Measurements from ENCODE around the gene SHC3. TPM values are rescaled to one million over a fixed set of nuclear protein-coding genes. Genes with fewer than 3 reads are reported as not detected.

The SHC3 gene
- total RNA-seq, 4 donors from 2014 or later: 2.3 to 4.9 (median 4.8) TPM

DNA sequence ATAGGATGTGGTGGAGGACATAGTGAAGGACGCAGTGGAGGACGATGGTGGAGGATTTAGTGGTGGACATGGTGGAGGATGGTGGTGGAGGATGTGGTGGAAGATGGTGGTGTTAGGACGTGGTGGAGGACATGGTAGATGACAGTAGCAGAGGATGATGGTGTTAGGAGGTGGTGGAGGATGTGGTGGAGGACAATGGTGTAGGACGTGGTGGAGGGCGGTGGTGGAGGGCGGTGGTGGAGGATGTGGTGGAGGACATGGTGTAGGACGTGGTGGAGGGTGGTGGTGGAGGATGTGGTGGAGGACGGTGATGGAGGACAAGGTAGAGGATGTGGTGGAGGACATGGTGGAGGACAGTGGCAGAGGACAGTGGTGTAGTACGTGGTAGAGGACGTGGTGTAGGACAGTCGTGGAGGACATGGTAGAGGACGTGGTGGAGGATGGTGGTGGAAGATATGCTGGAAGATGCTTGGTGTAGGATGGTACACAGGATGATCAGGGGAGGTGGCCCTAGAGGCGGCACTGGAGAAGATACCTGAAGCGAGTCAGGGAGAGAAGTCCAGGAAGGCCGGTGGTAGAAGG is 118.6 kb downstream of the SHC3 start:
- Histone ChIP-seq H3K27ac (no peak overlapping the region), H3K4me1 (no peaks in the 10 kb centered on the region), H3K27me3 (no peaks in the 10 kb centered on the region), H3K4me3 (no peak overlapping the region), H3K36me3 (no peaks in the 10 kb centered on the region), H3K9me3 (no peaks in the 10 kb centered on the region)
- WGBS, 2 donors (ENCODE audit: low coverage in 1 of 2): 95 to 97% methylated on average over 14 of the region's 15 CpGs
- no peak for ATAC-seq
- TF ChIP-seq, protein P1, sequence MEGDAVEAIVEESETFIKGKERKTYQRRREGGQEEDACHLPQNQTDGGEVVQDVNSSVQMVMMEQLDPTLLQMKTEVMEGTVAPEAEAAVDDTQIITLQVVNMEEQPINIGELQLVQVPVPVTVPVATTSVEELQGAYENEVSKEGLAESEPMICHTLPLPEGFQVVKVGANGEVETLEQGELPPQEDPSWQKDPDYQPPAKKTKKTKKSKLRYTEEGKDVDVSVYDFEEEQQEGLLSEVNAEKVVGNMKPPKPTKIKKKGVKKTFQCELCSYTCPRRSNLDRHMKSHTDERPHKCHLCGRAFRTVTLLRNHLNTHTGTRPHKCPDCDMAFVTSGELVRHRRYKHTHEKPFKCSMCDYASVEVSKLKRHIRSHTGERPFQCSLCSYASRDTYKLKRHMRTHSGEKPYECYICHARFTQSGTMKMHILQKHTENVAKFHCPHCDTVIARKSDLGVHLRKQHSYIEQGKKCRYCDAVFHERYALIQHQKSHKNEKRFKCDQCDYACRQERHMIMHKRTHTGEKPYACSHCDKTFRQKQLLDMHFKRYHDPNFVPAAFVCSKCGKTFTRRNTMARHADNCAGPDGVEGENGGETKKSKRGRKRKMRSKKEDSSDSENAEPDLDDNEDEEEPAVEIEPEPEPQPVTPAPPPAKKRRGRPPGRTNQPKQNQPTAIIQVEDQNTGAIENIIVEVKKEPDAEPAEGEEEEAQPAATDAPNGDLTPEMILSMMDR (IDR thresholded peaks at IDR 0.05): no peak
- TF ChIP-seq EP300 (IDR thresholded peaks at IDR 0.05) (no peak), POLR2A (IDR thresholded peaks at IDR 0.05) (no peak), POLR2AphosphoS5 (IDR thresholded peaks at IDR 0.05) (no peak)

DNA sequence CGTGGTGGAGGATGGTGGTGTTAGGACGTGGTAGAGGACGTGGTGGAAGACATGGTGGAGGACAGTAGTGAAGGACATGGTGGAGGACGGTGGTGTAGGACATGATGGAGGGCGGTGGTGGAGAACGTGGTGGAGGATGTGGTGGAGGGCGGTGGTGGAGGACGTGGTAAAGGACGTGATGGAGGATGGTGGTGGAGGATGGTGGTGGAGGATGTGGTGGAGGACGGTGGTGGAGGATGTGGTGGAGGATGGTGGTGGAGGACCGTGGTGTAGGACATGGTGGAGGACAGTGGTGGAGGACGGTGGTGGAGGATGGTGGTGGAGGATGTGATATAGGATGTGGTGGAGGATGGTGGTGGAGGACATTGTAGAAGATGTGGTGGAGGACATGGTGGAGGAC is 119.7 kb downstream of the SHC3 start:
- Histone ChIP-seq H3K27ac (no peak overlapping the region), H3K4me1 (no peaks in the 10 kb centered on the region), H3K27me3 (no peaks in the 10 kb centered on the region), H3K4me3 (no peak overlapping the region), H3K9me3 (no peaks in the 10 kb centered on the region), H3K36me3 (no peaks in the 10 kb centered on the region)
- WGBS, 2 donors (ENCODE audit: low coverage in 1 of 2): 90% methylated on average over 11 to 12 of the region's 12 CpGs
- no peak for TF ChIP-seq EP300 (IDR thresholded peaks at IDR 0.05)
- TF ChIP-seq, protein P1 (IDR thresholded peaks at IDR 0.05): no peak
- ATAC-seq: no peak

DNA sequence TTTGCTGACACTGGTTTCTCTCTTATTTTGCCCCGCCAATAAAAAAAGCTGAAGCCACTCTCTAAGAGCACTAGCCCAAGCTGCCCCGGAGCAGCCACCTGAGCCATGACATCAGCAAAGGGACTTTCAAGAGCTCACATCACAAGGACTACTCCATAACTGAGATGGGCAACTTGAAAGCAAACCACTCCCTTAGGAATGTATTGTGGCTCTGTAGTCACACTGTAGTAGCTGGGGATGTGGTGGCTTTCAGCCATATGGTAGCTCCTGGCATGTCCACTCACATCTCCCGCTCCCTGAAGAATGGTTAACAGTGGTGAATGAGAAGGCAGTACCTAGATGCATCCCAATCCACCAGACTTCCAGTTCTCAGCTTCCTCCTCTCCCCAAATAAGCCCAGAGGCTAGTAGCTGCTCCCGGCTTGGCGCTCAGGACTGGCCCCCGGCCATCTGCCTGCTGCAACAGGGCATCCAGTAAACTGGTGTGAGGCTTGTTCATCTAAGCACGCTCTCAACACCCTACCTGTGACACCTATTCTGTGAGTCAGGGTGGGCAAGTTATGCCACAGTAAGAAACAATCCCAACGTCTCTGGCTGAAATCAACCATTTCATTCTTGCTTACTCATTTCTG is 123.6 kb downstream of the SHC3 start:
- Histone ChIP-seq H3K4me1 (no peaks in the 10 kb centered on the region), H3K27me3 (no peaks in the 10 kb centered on the region), H3K9me3 (no peaks in the 10 kb centered on the region), H3K27ac (no peak overlapping the region), H3K36me3 (no peaks in the 10 kb centered on the region), H3K4me3 (no peak overlapping the region)
- ATAC-seq: no peak
- TF ChIP-seq, protein P1 (IDR thresholded peaks at IDR 0.05): no peak
- TF ChIP-seq POLR2AphosphoS5 (IDR thresholded peaks at IDR 0.05): no peak
- no peak for TF ChIP-seq EP300 (IDR thresholded peaks at IDR 0.05)
- no peak for TF ChIP-seq POLR2A (IDR thresholded peaks at IDR 0.05)
- WGBS, 2 donors (ENCODE audit: low coverage in 1 of 2): 97 to 100% methylated on average over 2 to 5 of the region's 8 CpGs

DNA sequence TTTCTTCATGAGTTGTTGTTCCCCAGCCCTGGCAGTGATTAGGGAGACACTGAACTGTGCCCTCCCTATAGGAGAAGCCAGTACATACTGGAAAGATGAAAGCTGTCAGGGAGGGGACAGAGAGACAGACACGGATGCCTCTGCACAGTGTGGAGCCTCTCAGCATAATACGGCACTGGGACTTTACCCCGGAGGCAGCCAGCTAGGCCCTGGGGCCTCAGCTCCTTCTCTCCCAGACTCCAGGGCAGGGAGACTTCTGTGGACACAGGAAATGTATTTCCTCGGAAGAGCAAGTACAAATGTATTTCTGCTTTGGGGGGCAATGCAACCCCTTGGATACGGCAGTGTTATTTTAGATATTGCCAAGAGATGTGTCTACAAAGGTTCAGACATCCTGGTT is 125.3 kb downstream of the SHC3 start:
- H3K9me3 ChIP-seq: no peaks in the 10 kb centered on the region
- no peak for ATAC-seq
- H3K27ac ChIP-seq: no peak overlapping the region
- H3K27me3 ChIP-seq: no peaks in the 10 kb centered on the region
- H3K4me1 ChIP-seq: no peaks in the 10 kb centered on the region
- H3K36me3 ChIP-seq: no peaks in the 10 kb centered on the region
- no peak overlapping the region for H3K4me3 ChIP-seq
- TF ChIP-seq, protein P1 (IDR thresholded peaks at IDR 0.05): no peak
- TF ChIP-seq EP300 (IDR thresholded peaks at IDR 0.05): no peak
- no peak for TF ChIP-seq POLR2AphosphoS5 (IDR thresholded peaks at IDR 0.05)
- no peak for TF ChIP-seq POLR2A (IDR thresholded peaks at IDR 0.05)
- WGBS, 2 donors (ENCODE audit: low coverage in 1 of 2): 90 to 100% methylated on average over 2 to 3 of the region's 5 CpGs

DNA sequence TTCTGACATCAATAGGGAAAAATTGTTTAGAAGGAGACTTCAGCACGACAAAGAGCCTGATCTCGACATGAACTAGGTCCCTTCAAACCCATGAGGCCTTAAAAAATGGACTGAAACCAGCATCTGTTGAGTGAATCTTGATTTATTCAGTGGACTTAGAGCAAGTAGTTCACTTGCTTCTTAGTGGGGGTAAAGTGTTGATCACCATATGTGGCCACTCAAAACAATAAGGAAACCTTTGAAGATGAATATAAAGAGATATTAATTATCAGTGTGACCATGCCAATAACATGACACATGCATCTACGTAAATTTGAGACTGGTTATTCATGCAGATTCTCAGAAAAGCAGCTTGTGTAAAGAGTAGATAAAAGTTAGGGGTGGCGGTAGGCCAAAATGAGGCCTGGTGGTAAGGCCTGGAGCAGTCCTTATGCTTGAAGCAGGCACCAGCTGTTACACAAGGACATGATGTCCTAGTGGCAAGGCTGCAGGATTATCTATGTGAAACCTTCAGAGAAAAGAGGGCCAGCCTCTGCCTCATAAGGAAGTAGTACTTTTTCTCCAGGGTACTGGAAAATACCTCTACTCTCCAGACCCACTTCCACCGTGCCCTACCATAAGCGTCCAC is 126.0 kb downstream of the SHC3 start:
- Histone ChIP-seq H3K4me1 (no peaks in the 10 kb centered on the region), H3K36me3 (no peaks in the 10 kb centered on the region), H3K27me3 (no peaks in the 10 kb centered on the region), H3K9me3 (no peaks in the 10 kb centered on the region), H3K27ac (no peak overlapping the region), H3K4me3 (no peak overlapping the region)
- no peak for TF ChIP-seq POLR2AphosphoS5 (IDR thresholded peaks at IDR 0.05)
- no peak for TF ChIP-seq POLR2A (IDR thresholded peaks at IDR 0.05)
- TF ChIP-seq, protein P1 (IDR thresholded peaks at IDR 0.05): no peak
- no peak for TF ChIP-seq EP300 (IDR thresholded peaks at IDR 0.05)
- no peak for ATAC-seq
- 68 to 82% methylated on average over 4 to 6 of the region's 6 CpGs for WGBS, 2 donors (ENCODE audit: low coverage in 1 of 2)

Measured in gastroesophageal sphincter (tissue), 4 donors.